Epithelial cell of esophagus (primary cell): ENCODE measurements around the gene SLC45A2.

Experiments used
- DNase-seq: peaks from one replicate; pipeline ENCODE4 v3.0.0; 2010; ENCODE audit warnings: low read depth
- H3K4me3 ChIP-seq: 2 replicates; pipeline ENCODE4 v1.5.1; 2011; ENCODE audit warnings: mild to moderate bottlenecking, low read length, control low read depth
- TF ChIP-seq, protein P1 (sequence below): IDR thresholded peaks from 2 replicates; pipeline ENCODE4 v1.5.1; 2011; ENCODE audit warnings: low read depth, mild to moderate bottlenecking, low read length, control low read depth, inconsistent platforms; ENCODE audit not compliant: insufficient read depth; ENCODE audit errors: missing control alignments

The SLC45A2 gene

DNA sequence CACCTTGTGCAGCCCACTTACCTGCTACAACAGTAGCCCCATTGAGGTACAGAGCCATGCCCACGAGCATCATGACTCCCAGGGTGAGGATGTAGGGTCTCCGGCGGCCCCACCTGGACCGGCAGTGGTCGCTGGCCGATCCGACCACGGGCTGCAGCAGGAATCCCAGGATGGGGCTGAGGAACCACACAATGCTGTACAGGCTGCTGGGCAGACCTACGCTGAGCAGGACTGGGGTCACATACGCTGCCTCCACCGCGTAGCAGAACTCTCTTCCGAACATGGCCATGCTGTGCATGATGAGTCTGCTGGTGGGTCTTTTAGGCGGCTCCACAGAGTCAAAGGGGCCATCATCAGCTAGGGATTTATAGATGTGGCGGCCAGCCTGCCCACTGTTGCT is 315 bp downstream of the SLC45A2 start:
- no peak for DNase-seq
- TF ChIP-seq, protein P1, sequence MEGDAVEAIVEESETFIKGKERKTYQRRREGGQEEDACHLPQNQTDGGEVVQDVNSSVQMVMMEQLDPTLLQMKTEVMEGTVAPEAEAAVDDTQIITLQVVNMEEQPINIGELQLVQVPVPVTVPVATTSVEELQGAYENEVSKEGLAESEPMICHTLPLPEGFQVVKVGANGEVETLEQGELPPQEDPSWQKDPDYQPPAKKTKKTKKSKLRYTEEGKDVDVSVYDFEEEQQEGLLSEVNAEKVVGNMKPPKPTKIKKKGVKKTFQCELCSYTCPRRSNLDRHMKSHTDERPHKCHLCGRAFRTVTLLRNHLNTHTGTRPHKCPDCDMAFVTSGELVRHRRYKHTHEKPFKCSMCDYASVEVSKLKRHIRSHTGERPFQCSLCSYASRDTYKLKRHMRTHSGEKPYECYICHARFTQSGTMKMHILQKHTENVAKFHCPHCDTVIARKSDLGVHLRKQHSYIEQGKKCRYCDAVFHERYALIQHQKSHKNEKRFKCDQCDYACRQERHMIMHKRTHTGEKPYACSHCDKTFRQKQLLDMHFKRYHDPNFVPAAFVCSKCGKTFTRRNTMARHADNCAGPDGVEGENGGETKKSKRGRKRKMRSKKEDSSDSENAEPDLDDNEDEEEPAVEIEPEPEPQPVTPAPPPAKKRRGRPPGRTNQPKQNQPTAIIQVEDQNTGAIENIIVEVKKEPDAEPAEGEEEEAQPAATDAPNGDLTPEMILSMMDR = no peak
- no peak overlapping the region for H3K4me3 ChIP-seq

DNA sequence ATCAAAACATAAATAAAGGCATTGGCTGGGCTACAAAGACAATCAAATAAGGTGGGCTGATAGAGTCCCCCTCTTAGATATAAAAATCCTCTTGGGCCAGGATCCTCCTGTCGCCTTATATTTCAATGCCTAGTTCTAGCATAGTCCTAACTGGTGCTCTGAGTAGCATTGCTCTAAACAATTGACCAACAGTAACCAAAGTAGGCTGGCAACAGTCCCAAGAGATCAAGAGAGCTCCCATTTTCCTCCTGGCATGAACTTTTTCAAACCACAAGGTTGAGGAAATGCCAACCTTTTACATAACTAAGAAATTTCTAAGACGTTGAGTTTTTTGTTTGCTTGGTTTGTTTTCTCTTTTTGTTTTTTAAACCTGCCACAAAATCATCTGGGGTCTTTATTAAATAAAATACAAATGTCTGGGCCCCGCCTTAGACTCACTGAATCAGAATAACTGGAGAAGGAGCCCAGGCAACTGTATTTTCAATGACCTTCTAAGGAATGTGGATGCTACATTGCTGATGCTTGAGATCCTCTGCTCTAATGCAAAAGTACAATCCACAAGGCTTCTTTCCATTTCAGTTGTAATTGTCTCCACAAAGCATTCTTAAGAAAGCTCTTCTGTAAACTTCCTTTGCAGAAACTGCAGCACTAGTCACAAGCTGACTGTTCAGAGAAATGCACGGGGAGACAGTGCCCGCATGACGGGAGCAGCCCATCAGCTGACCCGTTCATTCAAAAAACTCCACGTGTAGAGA is 2.9 kb downstream of the SLC45A2 start:
- TF ChIP-seq, protein P1 = no peak
- DNase-seq = no peak
- no peak overlapping the region for H3K4me3 ChIP-seq

DNA sequence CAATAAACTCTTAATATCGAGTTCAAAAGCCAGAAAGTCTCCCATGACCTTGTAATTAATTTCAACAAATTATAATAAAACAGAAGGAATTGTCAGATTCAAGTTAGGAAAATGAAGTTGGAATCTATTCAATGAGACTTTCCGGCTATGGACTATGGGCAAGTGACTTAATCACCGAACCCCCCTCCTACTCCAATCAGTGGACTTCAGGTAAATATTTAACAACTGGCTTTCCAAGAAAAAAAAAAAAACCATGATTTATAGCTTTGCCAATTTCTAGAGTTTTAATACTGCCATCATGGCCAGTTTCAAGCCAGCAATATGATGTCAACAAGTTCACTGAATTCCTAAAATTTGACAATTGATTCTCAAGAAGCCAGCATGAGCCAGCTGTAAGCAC is 4.5 kb downstream of the SLC45A2 start:
- TF ChIP-seq, protein P1 = no peak
- no peak overlapping the region for H3K4me3 ChIP-seq
- no peak for DNase-seq

DNA sequence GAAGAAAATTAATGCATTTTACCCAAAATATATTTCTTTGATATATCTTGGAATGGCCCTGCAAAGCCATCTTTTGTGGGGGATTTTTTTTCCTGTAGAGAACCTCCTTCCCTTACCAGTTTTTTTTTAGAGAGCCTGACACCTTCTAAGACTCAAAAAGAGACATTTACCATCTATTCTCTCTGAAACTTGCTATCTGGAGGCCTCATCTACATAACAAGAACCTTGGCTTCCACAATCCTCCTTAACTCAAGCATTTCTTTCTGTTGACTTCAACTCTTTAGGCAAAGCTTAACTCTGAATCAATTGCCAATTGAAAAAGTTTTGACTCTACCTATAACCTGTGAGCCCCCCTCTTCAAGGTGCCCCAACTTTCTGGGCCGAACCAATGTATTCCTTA is 6.2 kb downstream of the SLC45A2 start:
- H3K4me3 ChIP-seq = no peak overlapping the region
- TF ChIP-seq, protein P1 = no peak
- no peak for DNase-seq

DNA sequence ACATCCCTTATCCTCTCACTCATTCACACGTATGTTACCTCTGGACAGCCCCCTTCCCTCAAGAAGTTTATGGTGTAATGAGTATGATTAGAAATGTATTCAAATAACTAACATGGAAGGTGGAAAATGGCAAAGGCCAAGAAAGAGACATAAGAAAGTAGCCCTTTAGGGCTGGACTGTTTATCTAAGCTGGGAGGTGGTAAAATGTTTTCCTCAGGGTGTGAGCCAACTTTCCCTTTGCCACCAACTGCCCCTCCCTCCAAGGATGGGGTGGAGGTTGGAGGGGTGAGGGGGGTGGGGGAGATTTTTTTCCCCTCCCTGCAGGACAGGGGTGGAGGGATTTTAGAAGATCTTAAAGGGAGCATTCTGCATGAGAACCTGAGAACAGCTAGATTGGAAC is 8.2 kb downstream of the SLC45A2 start:
- no peak for DNase-seq
- H3K4me3 ChIP-seq = no peak overlapping the region
- TF ChIP-seq, protein P1 = no peak

DNA sequence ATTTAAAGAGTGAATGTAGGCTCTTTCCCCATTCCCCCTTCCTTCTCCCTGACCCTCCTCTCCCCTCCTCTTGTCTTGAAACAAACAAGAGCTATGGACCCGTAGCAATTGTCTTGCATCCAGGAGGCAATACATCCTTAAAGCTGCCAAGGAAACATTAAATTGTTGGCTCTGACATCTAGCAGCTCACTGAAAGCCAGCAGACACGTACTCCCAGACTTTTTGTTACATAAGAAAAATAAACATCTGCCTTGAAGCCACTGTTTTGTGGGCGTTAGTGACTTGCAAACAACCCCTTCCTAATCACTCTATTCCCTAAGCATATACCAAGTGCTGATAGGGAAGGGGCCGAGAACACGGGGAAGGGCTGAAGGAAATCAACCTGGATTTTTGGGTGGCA is 8.6 kb downstream of the SLC45A2 start:
- TF ChIP-seq, protein P1 = no peak
- no peak overlapping the region for H3K4me3 ChIP-seq
- DNase-seq = no peak

DNA sequence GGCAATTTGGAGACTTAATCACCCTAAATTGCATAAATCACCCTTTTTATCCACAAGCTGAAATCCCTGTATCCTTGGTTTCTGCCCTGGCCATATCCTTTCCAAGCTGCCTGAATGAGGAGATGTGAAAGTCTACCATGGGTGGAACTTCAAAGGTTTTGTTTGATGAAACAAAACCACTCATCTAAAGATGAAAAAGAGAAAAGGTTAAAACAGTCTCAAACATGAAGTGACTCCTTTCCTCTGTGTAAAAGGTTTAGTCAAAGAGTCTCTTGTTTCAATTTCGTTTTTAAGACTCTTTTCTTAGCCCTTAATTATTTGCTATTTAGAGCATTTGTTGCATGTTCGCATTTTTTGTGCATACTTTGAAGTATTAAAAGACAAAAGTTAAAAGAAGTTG is 11.2 kb downstream of the SLC45A2 start:
- no peak overlapping the region for H3K4me3 ChIP-seq
- no peak for DNase-seq
- TF ChIP-seq, protein P1 = no peak
